Right lobe of liver (tissue), 6 donors: ENCODE measurements around the gene SLMAP. TPM values are rescaled to one million over a fixed set of nuclear protein-coding genes. Genes with fewer than 3 reads are reported as not detected.

Experiments
- ATAC-seq, 4 donors: fragments of 200-7000 bp; cut with Tn5 transposase; one replicate each; pipeline ENCODE4 v1.9.1; 2020; ENCODE audit warnings: mild to moderate bottlenecking in 4 of 4, moderate library complexity in 4 of 4
- DNase-seq, 3 donors: peaks; one replicate each; pipeline ENCODE4 v3.0.0-alpha.2; 2020
- H3K27ac ChIP-seq, 3 donors: fragments of 200-600 bp; one replicate each; pipeline ENCODE4 v1.8.0; 2022
- H3K27me3 ChIP-seq, 2 donors: fragments of 200-600 bp; one replicate each; pipeline ENCODE4 v1.8.0; 2022
- H3K36me3 ChIP-seq, 4 donors: fragments of 200-600 bp; sonication (generic) in 1 of 4; one replicate each; pipeline versions ENCODE4 v1.5.1 to v1.8.0; 2017 to 2022; ENCODE audit warnings: control low read depth in 1 of 4
- H3K4me1 ChIP-seq, 4 donors: fragments of 200-600 bp; sonication (generic) in 1 of 4; one replicate each; pipeline versions ENCODE4 v1.5.1 to v1.8.0; 2017 to 2022; ENCODE audit warnings: control low read depth in 1 of 4
- H3K4me3 ChIP-seq, 3 donors: fragments of 200-600 bp; one replicate each; pipeline ENCODE4 v1.8.0; 2022
- H3K9me3 ChIP-seq, 4 donors: fragments of 200-600 bp; sonication (generic) in 1 of 4; one replicate each; pipeline versions ENCODE4 v1.5.1 to v1.8.0; 2017 to 2022; ENCODE audit warnings: control low read depth in 1 of 4
- POLR2A ChIP-seq: fragments of 450-650 bp; IDR thresholded peaks from one replicate; pipeline ENCODE4 v1.6.1; 2017; ENCODE audit warnings: antibody characterized with exemption, mild to moderate bottlenecking
- WGBS: methylation state at CpG from one replicate; pipeline ENCODE4 v1.1.6; 2018; ENCODE audit warnings: low coverage, low lambda C conversion rate; ENCODE audit not compliant: insufficient coverage; ENCODE audit errors: missing lambda C conversion rate; 5-methylcytosine and 5-hydroxymethylcytosine counted together
- intact Hi-C, 2 donors: fragments of 100-400 bp; cut with DNase I; formaldehyde crosslinking; loops; one replicate each; pipeline versions ENCODE4 v1.11.2 to v1.14.1; 2022
- total RNA-seq, 6 experiments: library from RNA; depleted of rRNA in 2 of 6; stranded (reverse); fragments of >200 nt in 2 of 6; fragmentation: NEBNext Ultra II Directional in 3 of 6; extraction: Animal tissue kit (Norgen Biotek cat#: 25700) in 3 of 6; gene quantifications; one replicate each; pipeline versions ENCODE4 v1.1.0 to v1.2.4, GENCODE V29; 2016 to 2023
- TF ChIP-seq, protein P1 (sequence below), 4 donors: fragments of 200-600 bp in 3 of 4; fragments of 450-650 bp in 1 of 4; IDR thresholded peaks; one replicate each; pipeline versions ENCODE4 v1.5.1 to v1.8.0; 2016 to 2022; ENCODE audit warnings: antibody characterized with exemption in 4 of 4, mild to moderate bottlenecking in 2 of 4
- donor health status: DM: no; HTN: yes; CAD: no.
- donor health status: DM: no; HTN: no; CAD: no.
- donor health status: DM: no; HTN: no; CAD: no.
- donor health status: DM: no; HTN: yes; CAD: no.
- donor health status: DM: no; HTN: yes; CAD: no.

Gene SLMAP
- total RNA-seq, 6 experiments from 2014 or later: 21.1 to 34.9 (median 25.1) TPM

DNA sequence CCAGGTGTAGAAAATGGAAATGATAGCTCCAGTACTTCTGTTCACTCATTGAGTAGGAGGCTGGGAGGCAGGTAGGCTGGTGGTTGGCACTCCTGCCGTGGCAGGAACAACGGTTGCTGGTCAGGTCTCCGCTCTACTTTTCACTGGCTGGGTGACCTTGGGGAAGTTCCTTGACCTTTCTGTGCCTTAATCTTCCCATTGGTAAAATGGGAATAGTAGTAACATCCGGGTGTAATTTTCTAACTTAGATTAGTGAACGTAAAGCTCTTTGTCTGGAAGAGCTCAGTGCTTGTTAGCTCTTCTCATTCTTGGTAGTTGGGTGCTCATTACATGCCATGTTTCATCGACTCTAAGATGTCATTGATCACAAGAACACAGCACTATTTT is 206.3 kb downstream of the SLMAP start:
- TF ChIP-seq, protein P1, sequence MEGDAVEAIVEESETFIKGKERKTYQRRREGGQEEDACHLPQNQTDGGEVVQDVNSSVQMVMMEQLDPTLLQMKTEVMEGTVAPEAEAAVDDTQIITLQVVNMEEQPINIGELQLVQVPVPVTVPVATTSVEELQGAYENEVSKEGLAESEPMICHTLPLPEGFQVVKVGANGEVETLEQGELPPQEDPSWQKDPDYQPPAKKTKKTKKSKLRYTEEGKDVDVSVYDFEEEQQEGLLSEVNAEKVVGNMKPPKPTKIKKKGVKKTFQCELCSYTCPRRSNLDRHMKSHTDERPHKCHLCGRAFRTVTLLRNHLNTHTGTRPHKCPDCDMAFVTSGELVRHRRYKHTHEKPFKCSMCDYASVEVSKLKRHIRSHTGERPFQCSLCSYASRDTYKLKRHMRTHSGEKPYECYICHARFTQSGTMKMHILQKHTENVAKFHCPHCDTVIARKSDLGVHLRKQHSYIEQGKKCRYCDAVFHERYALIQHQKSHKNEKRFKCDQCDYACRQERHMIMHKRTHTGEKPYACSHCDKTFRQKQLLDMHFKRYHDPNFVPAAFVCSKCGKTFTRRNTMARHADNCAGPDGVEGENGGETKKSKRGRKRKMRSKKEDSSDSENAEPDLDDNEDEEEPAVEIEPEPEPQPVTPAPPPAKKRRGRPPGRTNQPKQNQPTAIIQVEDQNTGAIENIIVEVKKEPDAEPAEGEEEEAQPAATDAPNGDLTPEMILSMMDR (IDR thresholded peaks at IDR 0.05): no peak
- no peak for TF ChIP-seq POLR2A
- DNase-seq (no peak), ATAC-seq (no peak)
- Histone ChIP-seq H3K9me3 (no peaks in the 10 kb centered on the region), H3K27me3 (no peaks in the 10 kb centered on the region), H3K27ac (no peak overlapping the region), H3K36me3 (no peaks in the 10 kb centered on the region), H3K4me3 (no peak overlapping the region), H3K4me1 (no peaks in the 10 kb centered on the region)
- WGBS: 68% methylated on average over 4 of the region's 6 CpGs
- intact Hi-C loops: no loop called here

DNA sequence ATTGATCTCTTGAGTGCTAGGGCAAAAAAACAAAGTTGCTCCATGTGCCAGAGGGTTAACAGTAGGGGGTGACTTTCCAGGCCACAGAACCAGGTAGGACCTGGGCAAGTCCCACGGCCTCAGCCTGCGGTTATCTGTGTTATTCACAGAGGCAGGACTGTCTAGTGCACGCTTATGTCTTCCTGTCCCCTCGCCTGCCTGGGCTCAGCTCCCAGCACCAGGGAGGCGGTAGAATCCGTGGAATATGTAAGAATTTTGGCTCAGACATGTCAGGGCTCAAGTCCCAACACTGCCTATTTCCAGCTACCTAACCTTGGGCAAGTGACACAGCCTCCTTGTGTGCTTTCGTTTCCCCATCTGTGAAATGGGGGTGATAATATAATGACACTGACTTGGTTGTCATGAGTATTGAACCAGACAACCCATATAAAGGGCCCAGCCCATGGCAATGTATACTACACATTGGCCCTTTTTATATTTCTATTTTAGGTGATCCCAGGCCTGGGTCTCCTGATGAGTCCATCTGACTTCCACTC is 207.8 kb downstream of the SLMAP start:
- H3K27me3 ChIP-seq: no peaks in the 10 kb centered on the region
- no peak for DNase-seq
- no peaks in the 10 kb centered on the region for H3K4me1 ChIP-seq
- no peaks in the 10 kb centered on the region for H3K36me3 ChIP-seq
- no peak overlapping the region for H3K27ac ChIP-seq
- intact Hi-C loops: no loop called here
- WGBS: 71% methylated on average over 1 of the region's 7 CpGs
- H3K9me3 ChIP-seq: no peaks in the 10 kb centered on the region
- ATAC-seq: peak in 2 of 4 donors; percentile 18 to 30
- no peak overlapping the region for H3K4me3 ChIP-seq
- TF ChIP-seq, protein P1 (IDR thresholded peaks at IDR 0.05): no peak
- no peak for TF ChIP-seq POLR2A

DNA sequence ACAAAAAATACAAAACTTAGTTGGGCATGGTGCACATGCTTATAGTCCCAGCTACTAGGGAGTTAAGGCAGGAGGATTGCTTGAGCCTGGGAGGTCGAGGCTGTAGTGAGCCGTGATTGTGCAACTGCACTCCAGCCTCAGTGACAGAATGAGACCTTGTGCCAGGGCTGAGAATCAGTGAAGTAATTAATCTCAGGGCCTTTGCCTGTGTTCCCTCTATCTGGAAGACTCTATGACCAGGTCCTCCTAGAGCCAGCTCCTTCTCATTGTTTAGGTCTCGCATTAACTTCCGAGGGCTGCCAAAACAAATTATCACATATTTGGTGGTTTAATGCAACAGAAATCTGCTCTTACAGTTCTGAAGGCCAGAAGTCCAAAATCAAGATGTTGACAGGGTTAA is 210.7 kb downstream of the SLMAP start:
- intact Hi-C loops: no loop called here
- Histone ChIP-seq H3K4me1 (no peaks in the 10 kb centered on the region), H3K27me3 (no peaks in the 10 kb centered on the region), H3K36me3 (no peaks in the 10 kb centered on the region), H3K27ac (no peak overlapping the region), H3K9me3 (no peaks in the 10 kb centered on the region), H3K4me3 (no peak overlapping the region)
- TF ChIP-seq, protein P1 (IDR thresholded peaks at IDR 0.05): no peak
- TF ChIP-seq POLR2A: no peak
- WGBS: 10% methylated on average over 2 of the region's 4 CpGs
- ATAC-seq: no peak
- DNase-seq: no peak

DNA sequence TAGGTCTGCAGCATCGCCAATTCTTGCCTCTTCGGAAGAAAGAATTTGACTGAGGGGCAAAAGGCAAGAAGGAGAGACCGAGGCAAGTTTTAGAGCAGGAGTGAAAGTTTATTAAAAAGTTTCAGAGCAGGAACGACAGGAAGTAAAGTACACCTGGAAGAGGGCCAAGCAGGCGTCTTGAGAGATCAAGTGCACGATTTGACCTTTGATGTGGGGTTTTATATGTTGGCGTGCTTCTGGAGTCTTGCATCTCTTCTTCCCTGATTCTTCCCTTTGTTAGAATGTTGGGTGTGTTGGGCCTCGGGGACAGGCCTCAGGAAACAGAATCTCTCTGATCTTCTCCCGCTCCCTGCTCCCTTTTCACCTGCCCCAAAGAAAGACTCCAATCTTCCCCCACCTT is 211.5 kb downstream of the SLMAP start:
- no peak for DNase-seq
- Histone ChIP-seq H3K27ac (no peak overlapping the region), H3K36me3 (no peaks in the 10 kb centered on the region), H3K27me3 (no peaks in the 10 kb centered on the region), H3K9me3 (no peaks in the 10 kb centered on the region), H3K4me1 (no peaks in the 10 kb centered on the region), H3K4me3 (no peak overlapping the region)
- ATAC-seq: no peak
- no peak for TF ChIP-seq POLR2A
- TF ChIP-seq, protein P1 (IDR thresholded peaks at IDR 0.05): no peak
- 67% methylated on average over 9 of the region's 9 CpGs for WGBS
- intact Hi-C loops: no loop called here

DNA sequence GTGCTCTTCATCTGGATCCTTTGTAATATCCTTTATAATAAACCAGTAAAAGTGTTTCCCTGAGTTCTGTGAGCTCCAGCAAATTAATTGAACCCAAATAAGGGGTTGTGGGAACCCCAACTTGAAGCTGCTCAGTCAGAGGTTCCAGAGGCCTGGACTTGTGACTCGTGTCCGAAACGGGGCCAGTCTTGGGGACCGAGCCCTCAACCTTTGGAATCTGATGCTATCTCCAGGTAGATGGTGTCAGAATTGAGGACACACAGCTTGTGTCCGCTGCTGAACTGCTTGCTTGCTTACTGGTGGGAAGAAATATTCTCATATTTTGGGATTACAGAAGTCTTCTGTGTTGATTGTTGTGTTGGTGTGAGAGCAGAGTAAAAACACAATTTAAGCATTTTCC is 212.4 kb downstream of the SLMAP start:
- DNase-seq: no peak
- H3K4me3 ChIP-seq: no peak overlapping the region
- no peaks in the 10 kb centered on the region for H3K4me1 ChIP-seq
- ATAC-seq: no peak
- TF ChIP-seq POLR2A: no peak
- TF ChIP-seq, protein P1 (IDR thresholded peaks at IDR 0.05): no peak
- no peaks in the 10 kb centered on the region for H3K27me3 ChIP-seq
- 95% methylated on average over 5 of the region's 5 CpGs for WGBS
- no peak overlapping the region for H3K27ac ChIP-seq
- intact Hi-C loops: no loop called here
- no peaks in the 10 kb centered on the region for H3K36me3 ChIP-seq
- H3K9me3 ChIP-seq: no peaks in the 10 kb centered on the region
